PC-3 (cell line): ENCODE data around the gene TNFRSF6B.

Source experiments
- CTCF ChIP-seq: fragments of 300-600 bp; sonication (generic); conservative IDR thresholded peaks from 2 replicates; pipeline ENCODE4 v1.5.1; 2017; ENCODE audit warnings: antibody characterized with exemption, low read depth, mild to moderate bottlenecking, low read length
- EZH2phosphoT487 ChIP-seq: fragments of 300-600 bp; sonication (generic); IDR thresholded peaks from 2 replicates; pipeline ENCODE4 v1.6.1; 2018; ENCODE audit warnings: mild to moderate bottlenecking, antibody characterized with exemption, low read length, borderline replicate concordance

- TF ChIP-seq CTCF = no peak
- TF ChIP-seq EZH2phosphoT487 = no peak
These were observed 46.1 kb downstream of the TNFRSF6B start for GRCh38 chr20:63742381-63743024.
